ENCODE data around the gene C6orf120.

GRCh38 chr6:169657284-169657610, 44.7 kb upstream of the C6orf120 start:
- no peak for TF ChIP-seq CTCF (conservative IDR thresholded peaks at IDR 0.05)
- no peak for TF ChIP-seq EZH2 (IDR thresholded peaks at IDR 0.05; ENCODE audit: low read depth)

Measured in PC-9 (cell line).